ENCODE data around the gene SSTR4. TPM values are rescaled to one million over a fixed set of nuclear protein-coding genes. Genes with fewer than 3 reads are reported as not detected.

SSTR4 gene
- total RNA-seq, 1 donor from 2014 or later = not detected

DNA sequence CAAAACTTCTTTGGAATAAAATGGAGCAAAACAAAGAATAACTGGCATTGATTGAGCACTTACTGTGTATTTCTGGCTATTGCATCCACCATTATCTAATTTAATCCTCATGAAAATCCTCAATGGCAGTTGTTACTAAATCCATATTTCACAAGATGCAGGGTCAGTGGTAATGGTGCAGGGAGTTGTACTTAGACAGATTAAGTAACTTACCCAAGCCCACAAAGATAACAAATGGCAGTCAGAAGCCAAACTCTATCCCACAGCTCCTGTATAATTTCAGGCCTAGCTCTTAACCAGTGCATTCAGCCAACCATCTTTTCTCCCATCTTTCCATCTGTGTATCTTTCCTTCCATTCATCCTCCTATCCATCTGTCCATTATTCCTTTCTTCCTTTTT is 29.3 kb upstream of the SSTR4 start:
- Histone ChIP-seq H3K27me3 (ENCODE audit: control insufficient read depth, insufficient read depth, low read length) (no peaks in the 10 kb centered on the region), H3K36me3 (ENCODE audit: control insufficient read depth, insufficient read depth, low read length) (no peaks in the 10 kb centered on the region), H3K4me3 (ENCODE audit: low read depth, low read length) (no peak overlapping the region)
- no peak for DNase-seq (ENCODE audit: low read depth)
- TF ChIP-seq, protein P1, sequence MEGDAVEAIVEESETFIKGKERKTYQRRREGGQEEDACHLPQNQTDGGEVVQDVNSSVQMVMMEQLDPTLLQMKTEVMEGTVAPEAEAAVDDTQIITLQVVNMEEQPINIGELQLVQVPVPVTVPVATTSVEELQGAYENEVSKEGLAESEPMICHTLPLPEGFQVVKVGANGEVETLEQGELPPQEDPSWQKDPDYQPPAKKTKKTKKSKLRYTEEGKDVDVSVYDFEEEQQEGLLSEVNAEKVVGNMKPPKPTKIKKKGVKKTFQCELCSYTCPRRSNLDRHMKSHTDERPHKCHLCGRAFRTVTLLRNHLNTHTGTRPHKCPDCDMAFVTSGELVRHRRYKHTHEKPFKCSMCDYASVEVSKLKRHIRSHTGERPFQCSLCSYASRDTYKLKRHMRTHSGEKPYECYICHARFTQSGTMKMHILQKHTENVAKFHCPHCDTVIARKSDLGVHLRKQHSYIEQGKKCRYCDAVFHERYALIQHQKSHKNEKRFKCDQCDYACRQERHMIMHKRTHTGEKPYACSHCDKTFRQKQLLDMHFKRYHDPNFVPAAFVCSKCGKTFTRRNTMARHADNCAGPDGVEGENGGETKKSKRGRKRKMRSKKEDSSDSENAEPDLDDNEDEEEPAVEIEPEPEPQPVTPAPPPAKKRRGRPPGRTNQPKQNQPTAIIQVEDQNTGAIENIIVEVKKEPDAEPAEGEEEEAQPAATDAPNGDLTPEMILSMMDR (IDR thresholded peaks at IDR 0.05; ENCODE audit: insufficient read depth, low read length, poor library complexity, severe bottlenecking) = no peak

DNA sequence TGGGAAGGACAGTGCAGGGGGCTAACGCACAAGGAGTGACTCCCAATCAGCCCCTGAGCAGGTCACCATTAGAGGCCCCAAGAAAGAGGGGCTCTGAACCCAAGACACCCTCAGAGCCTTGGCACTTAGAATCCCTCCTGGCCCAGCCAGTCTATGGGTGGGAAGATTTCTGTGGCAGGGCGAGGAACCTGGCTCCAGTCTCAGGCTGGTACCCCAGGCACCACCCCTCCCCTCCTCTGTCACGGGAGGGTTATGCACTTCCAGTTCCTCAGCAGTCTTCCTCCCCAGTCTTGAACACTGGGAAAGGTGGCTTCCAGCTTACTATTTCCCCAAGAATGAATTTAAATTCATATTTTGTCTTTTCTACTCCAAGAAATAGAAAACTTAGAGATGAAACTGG is 27.6 kb upstream of the SSTR4 start:
- TF ChIP-seq, protein P1 (IDR thresholded peaks at IDR 0.05; ENCODE audit: insufficient read depth, low read length, poor library complexity, severe bottlenecking) = no peak
- Histone ChIP-seq H3K27me3 (ENCODE audit: control insufficient read depth, insufficient read depth, low read length) (no peaks in the 10 kb centered on the region), H3K36me3 (ENCODE audit: control insufficient read depth, insufficient read depth, low read length) (no peaks in the 10 kb centered on the region), H3K4me3 (ENCODE audit: low read depth, low read length) (no peak overlapping the region)
- DNase-seq (ENCODE audit: low read depth) = no peak

DNA sequence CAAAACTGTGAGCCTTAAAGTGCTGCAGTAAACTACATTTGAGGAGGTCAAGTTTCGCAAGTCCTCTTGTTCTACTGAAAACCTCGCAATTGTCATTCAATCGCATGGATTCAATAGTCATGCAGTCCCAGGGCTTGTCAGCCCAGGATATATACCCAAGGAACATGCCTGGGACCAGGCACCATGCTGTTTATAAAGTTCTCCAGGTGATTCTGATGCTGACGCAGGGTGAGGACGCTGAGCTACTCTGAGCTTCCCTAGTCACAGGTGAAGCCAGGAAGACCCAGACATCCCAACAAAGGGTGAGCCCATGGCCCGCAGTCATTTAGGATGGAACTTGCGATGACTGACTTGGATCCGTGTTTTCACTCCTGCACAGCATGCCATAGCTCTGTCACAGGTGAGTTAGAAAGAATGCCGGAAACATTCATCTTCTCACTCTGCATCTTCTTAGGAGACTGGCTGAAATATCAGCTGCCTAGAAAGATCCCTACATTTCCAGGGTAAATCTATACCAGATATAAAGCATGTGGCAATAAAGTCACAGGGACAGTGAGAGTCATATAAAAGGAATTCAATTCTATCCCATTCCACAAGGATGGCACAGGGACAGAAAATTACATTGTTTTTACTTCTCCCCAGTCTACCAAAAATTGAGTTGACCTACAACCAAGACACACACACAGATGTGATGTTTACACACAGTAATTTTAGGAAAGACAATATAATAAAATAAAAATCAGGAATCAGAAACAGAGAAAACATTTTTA is 27.0 kb upstream of the SSTR4 start:
- no peak for DNase-seq (ENCODE audit: low read depth)
- Histone ChIP-seq H3K27me3 (ENCODE audit: control insufficient read depth, insufficient read depth, low read length) (no peaks in the 10 kb centered on the region), H3K4me3 (ENCODE audit: low read depth, low read length) (no peak overlapping the region), H3K36me3 (ENCODE audit: control insufficient read depth, insufficient read depth, low read length) (no peaks in the 10 kb centered on the region)
- TF ChIP-seq, protein P1 (IDR thresholded peaks at IDR 0.05; ENCODE audit: insufficient read depth, low read length, poor library complexity, severe bottlenecking) = no peak

DNA sequence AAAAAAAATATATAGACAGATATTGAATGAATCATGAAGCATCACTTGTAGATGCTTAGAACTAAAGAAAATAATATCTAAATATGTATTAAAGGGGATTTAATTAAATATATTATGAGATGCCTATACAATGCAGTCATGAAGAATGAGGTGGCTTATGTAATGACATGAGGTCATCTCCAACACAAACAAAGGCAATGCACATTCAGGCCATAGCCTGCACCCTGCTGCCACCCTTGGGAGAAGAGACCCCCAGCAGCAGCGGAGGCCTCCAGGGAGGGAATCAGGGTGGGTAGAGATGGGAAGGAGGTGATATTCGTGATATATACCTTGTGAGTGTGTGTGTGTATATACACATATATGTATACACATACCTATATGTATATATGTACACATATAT is 26.4 kb upstream of the SSTR4 start:
- no peak overlapping the region for H3K4me3 ChIP-seq (ENCODE audit: low read depth, low read length)
- TF ChIP-seq, protein P1 (IDR thresholded peaks at IDR 0.05; ENCODE audit: insufficient read depth, low read length, poor library complexity, severe bottlenecking) = no peak
- H3K27me3 ChIP-seq (ENCODE audit: control insufficient read depth, insufficient read depth, low read length) = no peaks in the 10 kb centered on the region
- DNase-seq (ENCODE audit: low read depth) = no peak
- no peaks in the 10 kb centered on the region for H3K36me3 ChIP-seq (ENCODE audit: control insufficient read depth, insufficient read depth, low read length)

GRCh38 chr20:23009636-23010035 is 25.5 kb upstream of the SSTR4 start:
- no peak for DNase-seq (ENCODE audit: low read depth)
- no peaks in the 10 kb centered on the region for H3K36me3 ChIP-seq (ENCODE audit: control insufficient read depth, insufficient read depth, low read length)
- H3K27me3 ChIP-seq (ENCODE audit: control insufficient read depth, insufficient read depth, low read length) = no peaks in the 10 kb centered on the region

More at GRCh38 chr20:23009636-23010035, 25.5 kb upstream of the SSTR4 start:
- TF ChIP-seq, protein P1 (IDR thresholded peaks at IDR 0.05; ENCODE audit: insufficient read depth, low read length, poor library complexity, severe bottlenecking) = no peak
- H3K4me3 ChIP-seq (ENCODE audit: low read depth, low read length) = no peak overlapping the region

Measured in kidney epithelial cell (primary cell).